Activated effector memory CD4-positive, alpha-beta T cell treated with anti-CD3 and anti-CD28 coated beads, Interleukin-2, amount 50 U/mL, for 16 hours (primary cell): ENCODE data around the gene ARHGEF12.

Experiments
- DNase-seq: peaks from one replicate; pipeline ENCODE4 v3.0.0-alpha.2; 2020

The ARHGEF12 gene

GRCh38 chr11:120388261-120388660, 52.0 kb downstream of the ARHGEF12 start:
- DNase-seq: no peak

- DNase-seq: no peak
Measured at GRCh38 chr11:120389693-120390584, 53.7 kb downstream of the ARHGEF12 start.

DNA sequence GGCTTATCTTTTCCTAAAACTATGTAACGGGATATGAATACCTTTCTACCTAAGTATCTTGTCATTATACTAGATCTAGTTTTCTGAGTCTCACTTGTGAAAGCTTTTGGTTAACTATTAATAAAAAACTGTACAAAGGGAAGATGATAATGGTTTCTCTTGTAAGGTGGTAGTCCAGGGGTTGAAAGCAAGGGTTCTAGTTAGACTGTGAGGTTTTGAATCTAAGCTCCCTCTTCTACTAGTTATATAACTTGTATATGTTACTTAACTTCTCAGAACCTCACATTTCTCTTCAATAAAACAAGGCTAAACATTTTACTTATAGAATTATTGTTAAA, 54.3 kb downstream of the ARHGEF12 start:
- DNase-seq: no peak

- DNase-seq: no peak
Measured at GRCh38 chr11:120391292-120391691, 55.1 kb downstream of the ARHGEF12 start.

GRCh38 chr11:120391854-120392253, 55.6 kb downstream of the ARHGEF12 start:
- no peak for DNase-seq

DNA sequence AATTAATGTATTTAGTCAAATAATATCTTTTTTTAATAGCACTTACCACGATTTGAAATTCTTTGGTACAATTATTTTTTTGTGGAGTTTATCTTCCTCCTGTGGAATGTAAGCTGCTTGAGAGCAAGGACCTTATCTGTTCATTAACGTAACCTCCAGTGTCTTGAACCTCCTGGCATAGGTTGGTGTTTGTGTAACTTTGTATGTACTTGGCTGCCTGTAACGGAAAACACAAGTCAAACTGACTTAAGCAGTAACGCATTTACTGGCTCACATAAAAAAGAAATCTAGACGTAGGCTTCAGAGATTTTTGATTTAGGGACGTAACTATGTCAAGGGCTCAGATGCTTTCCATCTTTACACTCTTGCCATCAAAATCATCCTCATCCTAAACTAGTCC, 56.1 kb downstream of the ARHGEF12 start:
- no peak for DNase-seq

GRCh38 chr11:120392793-120393192, 56.6 kb downstream of the ARHGEF12 start:
- no peak for DNase-seq

- no peak for DNase-seq
Measured at GRCh38 chr11:120394119-120394518, 57.9 kb downstream of the ARHGEF12 start.

DNA sequence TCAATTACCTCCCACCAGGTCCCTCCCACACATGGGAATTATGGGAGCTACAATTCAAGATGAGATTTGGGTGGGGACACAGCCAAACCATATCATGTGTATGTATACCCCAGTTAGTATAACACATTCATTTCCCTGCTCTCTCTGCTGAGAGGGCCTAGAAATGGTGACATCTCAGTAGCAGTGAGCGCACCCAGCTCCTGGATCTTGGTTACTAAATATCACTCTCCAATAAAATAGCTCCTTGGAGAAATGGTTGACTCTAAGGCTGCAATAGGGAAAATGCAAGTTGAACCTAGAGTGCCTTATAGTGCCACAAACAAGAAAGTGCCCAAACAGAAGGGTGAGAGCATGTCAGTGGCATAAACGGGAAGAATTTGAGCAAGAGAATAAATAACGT, 59.6 kb downstream of the ARHGEF12 start:
- DNase-seq: no peak

DNA sequence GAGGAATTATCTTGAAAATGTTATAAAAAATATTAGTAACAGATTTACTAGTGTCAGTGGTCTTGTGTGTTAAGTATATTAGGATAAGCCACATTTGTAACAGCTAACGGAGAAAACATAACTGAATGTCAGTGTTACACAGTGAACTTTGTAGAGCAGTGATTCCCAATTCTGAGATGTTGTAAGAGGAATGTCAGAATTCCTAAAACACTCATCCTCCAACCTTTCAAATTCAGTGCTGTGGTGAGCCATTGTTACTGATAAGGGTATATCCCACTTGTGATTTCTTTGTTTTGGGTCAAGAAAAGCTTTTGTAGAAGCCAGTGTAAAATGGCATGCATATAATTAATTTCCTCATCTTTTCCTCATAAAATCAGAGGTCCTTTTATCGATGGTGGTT, 61.9 kb downstream of the ARHGEF12 start:
- DNase-seq: no peak

- DNase-seq: no peak
Measured at GRCh38 chr11:120399307-120399706, 63.1 kb downstream of the ARHGEF12 start.

DNA sequence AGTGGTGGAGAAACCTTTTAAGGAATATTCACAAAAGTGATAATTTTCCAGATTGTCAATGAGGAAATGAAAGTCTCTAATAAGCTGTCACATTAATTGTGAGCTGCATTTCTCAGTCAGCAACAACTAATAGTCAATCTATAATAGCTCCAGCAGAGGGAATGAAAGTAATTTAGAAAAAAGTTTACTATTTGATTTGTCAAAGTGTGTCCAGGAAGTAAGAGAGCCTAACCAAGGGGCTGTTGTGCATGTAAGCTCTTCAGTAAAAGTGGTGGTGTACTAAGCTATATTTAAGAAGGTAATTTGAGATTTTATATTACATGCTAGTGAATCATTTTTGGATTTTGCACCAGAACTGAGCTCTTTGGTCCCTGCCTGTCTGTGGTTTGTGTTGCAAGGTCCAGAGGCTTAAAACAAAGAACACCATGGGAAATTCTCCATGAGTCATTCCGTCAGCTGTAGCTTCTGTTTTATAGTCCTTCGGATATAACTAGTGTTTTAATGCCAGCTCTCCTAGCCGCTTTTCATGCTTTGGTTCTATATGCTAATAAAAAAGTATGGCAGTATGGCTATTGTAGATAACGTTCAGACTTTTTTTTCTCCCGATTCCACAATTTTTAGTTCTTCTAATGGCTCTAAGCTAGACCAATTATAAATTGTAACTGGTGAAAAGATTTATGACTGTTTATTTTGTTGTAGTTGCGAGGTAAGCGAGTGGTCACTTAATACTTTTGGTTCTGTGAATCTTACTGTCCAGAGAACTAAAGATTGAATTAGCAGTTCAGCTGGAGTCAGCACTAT, 64.6 kb downstream of the ARHGEF12 start:
- DNase-seq: no peak

GRCh38 chr11:120401506-120401905, 65.3 kb downstream of the ARHGEF12 start:
- DNase-seq: no peak

DNA sequence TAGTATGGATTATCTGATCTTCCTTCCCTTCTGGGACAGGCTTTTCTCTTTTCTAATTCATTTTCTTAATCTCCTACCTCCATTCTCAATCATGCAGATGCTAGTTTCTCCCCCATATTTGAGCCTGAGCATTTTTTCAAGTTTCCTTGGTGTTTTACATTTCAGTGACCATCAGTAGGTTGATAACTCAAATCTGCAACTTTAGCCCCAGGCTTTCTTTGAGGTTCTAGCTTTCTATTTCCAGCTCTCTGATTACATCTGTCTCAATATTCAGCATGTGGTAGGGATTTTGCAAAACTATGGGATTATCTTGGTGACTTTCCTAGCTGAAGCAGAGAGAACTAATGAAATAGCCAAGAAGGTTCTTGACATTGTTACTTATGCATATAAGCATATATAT, 67.8 kb downstream of the ARHGEF12 start:
- DNase-seq: no peak

DNA sequence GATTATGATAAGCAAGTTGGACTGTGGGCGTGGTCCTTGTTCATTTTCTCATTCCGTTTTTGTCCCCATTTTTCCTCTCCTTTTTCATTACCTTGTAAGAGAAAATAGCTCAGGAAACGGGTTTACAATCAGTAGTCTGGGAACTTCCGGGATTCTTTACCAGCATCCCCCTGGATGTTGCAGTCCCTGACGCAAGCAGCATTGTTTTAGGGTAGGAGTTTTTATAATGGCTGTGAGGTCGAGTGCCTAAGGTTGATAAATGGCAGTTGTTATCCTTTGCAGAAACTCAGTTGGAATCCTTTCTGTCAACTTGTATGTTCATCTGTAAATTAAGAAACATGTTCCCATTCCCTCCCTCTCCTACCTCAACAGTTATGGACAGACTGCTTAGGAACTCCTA, 68.3 kb downstream of the ARHGEF12 start:
- no peak for DNase-seq

DNA sequence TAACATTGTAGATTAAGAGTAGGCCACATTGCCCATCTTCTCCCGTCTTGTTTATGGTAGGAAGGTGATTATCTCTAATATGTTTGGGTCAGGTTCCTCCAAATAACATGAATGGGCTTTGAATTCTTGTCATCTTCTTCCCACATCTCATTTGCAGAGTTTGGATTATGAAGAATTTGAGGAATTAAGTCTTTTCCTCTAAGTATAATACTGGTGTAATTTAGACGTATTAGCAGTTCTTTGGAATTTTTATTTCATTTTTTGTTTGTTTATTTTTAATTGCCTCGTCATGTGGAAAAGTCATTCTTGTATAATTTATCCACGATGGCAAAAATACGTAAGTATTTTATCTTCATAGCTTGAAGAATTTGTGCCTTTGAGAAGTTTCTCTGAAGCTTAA, 73.4 kb downstream of the ARHGEF12 start:
- no peak for DNase-seq

DNA sequence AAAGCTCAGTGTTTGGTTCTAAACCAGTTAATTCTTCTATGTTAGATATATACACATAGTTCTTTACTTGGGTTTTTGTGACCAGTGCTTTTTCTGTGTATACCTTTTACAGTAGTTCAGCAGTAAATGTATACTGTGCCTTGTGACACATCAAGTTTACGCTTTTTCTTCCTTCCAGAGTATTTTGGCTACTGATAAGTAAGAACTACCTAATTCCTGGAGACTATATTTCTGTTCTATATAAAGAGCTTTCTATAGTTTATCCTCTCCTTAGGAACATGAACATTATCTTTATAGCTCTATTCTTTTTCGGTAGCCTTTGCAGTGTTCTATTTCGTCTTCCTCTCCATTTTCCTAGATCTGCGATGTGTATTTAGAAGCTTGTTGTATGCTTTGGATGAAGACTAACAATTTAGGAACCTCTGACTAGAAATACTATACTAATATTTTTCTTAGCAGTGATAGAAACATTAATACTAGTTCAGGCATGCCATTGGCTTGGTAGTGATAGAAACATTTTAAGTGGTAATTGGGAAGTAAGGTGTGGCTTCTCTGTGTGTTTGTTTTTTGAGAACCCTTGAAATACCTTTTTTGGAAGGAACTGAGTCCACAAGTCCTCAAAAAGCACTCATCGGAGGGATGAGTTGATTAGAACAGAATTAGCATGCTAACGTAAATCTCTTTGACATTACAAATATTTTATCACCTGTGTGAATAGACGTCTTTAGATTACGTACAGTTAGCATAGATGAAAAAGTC, 74.6 kb downstream of the ARHGEF12 start:
- DNase-seq: no peak

DNA sequence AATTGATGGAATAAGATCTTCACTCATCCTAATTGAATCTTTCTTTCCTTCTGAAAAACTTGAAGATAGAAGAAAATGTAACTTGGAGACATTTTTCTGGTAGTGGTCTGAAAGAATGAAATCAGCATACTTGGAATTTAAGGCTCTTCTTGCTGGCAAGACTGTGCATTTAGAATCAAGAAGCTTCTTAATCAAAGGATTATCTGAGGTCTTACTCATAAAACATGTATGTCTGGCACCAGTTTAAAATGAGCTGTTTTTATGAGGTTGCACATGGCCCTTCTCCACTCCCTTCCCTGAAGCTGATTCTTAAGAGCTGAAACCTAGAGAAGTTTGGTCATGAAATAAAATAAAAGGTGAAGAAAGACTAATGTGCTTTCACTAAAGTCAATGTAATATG, 77.3 kb downstream of the ARHGEF12 start:
- no peak for DNase-seq

- DNase-seq: no peak
Measured at GRCh38 chr11:120420572-120420971, 84.4 kb downstream of the ARHGEF12 start.

DNA sequence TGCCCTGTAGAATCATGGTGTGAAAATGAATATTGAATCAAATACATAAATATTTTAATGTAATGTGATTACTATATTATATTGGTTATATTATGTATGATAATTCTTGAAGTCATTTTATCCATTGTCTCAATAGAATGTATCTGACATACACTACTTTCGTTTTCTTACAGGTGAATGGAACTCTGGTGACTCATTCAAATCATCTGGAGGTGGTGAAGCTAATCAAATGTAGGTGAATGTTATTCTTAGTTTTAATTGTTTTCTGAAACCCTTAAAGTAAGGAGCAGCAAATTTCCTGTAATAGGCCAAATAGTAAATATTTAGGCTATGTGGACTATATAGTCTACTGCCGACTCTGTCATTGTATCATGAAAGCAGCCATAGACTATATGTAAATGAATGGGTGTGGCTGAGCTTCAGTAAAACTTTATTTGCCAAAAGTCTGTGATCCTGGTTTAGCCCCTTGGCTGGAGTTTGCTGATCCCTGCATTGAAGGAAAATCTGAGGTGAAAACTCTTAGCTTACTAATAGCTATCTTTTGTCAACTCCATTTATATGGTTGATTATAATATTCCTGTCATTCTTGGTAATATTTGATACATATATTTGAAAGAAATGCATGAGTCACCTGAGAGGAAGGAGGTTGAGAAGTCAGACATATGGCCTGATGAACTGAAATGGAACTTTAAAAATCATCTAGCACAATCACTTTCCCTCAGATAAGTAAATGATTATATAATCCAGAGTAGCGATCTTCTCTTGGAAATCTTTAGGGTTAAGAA, 88.2 kb downstream of the ARHGEF12 start:
- DNase-seq: no peak

DNA sequence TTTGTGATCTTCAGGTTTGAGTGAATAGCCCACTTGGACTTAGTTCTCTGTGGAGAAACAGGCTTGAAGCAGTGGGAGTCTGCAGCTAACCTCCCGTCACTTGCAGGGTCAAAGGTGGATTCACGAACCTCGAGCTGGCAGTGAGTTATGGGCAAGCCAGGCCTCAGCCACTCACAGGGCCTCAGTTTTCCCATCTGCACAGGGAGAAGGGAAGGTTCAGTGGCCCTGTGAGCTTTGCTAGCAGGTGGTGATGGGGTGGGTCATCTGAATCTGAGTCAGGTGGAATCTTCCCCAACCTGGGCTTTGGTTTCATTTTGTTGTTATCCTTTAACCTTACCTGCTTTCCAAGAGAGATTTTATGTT, 88.7 kb downstream of the ARHGEF12 start:
- DNase-seq: no peak

- DNase-seq: no peak
Measured at GRCh38 chr11:120425527-120425926, 89.3 kb downstream of the ARHGEF12 start.

DNA sequence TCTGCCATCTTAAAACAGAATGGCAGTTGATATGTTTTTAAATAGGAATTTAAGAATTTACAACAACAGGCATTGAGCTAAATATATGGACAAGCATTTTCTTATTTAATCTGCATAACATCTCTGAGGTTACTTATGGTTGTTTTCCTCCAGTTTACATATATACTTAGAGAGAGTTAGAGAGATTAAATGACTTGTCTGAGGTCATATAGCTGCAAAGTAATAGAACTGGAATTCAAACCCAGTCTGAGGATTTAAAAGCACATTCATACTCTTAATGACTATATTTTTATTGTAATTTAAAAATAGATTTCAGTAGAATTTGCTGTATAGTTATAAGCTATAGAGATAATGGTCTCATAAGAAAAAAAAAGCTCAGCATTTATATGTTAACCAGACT, 93.9 kb downstream of the ARHGEF12 start:
- no peak for DNase-seq
